SIG-M5 treated with dmso at 0.1 percent for 504 hours (cell line): ENCODE data around the gene UCK2.

Experiments used
- DNase-seq: peaks from one replicate; lab custom pipeline; 2025; ENCODE audit not compliant: unreplicated experiment; lab: John Stamatoyannopoulos, UW

The UCK2 gene

DNA sequence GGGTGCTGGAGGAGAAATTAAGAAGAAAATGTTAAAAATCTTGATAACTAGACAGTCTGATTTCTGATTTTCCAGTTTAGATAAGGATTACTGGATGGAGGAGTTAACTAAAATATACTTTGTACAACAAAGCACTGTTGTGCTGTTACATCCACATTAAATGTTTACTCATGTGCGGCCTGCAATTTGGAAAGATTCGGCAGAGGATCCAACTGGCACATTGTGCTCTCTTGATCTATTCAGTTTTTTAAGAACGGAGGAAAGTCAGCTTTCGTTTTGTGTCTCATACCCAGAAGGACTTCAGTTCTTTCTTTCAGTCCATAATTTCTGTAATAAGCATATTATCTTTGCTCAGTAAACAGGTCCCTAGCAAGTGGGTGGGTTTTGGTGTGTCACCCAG lies 52.5 kb downstream of the UCK2 start:
- no peak for DNase-seq

DNA sequence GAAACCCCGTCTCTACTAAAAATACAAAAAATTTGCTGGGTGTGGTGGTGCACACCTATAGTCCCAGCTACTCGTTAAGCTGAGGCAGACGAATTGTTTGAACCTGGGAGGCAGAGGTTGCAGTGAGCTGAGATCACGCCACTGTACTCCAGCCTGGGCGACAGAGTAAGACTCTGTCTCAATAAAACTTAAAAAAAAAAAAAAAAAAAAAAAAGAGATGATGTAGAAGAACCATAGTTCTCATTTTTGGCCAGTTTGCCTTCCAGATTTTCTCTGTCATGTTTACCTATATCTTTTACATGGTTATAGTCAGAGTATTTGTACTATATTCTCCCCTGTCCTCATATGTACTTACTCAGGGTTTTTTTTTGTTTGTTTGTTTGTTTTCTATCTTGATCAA lies 53.6 kb downstream of the UCK2 start:
- no peak for DNase-seq

DNA sequence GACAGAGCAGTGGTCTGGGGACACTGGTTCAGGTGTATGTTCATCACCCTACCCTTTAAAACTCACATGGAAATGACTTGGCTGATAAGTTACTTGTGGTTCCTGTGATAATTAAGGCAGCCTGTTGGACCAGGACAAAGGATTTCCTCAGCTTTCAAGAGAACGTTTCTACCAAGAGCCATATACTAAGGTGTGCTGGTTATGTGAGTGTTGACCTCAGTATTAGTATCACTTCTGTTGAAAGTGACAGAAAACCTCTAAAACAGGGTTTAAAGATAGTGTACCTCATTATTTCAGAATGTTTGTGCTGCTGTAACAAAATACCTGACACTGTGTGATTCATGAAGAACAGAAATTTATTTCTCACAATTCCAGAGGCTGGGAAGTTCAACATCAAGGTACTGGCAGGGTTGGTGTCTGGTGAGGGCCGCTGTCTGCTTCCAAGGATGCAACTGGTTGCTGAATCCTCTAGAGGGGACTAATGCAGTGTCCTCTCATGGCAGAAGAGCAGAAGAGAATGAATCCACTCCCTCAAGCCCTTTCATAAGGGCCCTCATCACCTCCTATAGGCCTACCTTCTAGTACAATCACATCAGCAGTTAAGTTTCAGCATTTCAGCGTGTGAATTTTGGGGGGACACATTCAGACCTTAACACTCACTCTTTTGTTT lies 54.9 kb downstream of the UCK2 start:
- DNase-seq: no peak

GRCh38 chr1:165883056-165883455 lies 55.6 kb downstream of the UCK2 start:
- DNase-seq: peak; percentile 28

- DNase-seq: no peak
Measured at GRCh38 chr1:165884009-165884689, 56.7 kb downstream of the UCK2 start.

DNA sequence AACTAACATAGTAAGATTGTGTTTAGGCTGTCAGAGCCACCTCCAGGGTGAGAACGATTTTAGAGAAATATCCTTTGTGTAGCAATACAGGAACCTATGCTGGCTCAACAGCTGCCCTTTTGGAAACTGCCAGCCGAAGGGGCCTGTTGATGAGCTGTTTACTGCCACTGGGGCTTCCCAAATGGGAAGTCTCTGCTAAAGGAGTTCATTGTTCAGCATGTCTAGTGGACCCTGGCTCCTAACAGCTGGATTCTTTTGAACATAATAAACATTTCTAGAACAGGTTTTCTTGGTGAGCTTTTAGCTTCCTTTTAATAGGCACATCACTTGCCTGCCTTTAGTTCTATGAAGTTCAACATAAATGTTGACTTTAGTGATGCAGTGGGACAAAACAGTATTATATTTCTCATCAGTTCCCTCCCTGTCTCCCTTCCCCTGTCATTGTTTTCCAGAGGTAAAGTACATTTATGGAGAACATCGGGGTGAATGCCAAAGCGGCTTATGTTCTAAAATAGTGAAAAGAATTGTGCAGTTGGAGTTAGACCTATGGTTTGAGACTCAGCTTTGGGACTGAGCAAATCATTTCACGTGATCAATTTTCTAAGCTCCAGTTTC lies 57.4 kb downstream of the UCK2 start:
- DNase-seq: peak; percentile 66

DNA sequence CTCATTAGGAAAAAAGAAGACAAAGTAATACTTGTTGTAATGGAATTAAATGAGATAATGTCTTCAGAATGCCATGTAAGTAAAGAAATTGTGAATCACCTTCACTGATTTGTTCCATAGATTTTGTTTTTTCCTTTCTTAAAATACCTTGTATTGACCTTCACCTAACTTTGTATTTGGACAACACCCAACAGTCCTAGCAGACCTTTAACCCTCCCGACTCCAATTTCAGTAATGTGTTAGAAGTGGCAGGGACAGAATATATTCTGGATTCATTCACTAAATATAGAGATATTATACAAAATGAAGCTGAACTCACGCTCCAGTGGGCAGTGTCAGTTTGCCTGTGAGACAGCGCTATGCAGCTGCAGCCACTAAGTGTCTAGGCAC lies 57.9 kb downstream of the UCK2 start:
- DNase-seq: no peak

- no peak for DNase-seq
Measured at GRCh38 chr1:165886193-165886592, 58.8 kb downstream of the UCK2 start.

DNA sequence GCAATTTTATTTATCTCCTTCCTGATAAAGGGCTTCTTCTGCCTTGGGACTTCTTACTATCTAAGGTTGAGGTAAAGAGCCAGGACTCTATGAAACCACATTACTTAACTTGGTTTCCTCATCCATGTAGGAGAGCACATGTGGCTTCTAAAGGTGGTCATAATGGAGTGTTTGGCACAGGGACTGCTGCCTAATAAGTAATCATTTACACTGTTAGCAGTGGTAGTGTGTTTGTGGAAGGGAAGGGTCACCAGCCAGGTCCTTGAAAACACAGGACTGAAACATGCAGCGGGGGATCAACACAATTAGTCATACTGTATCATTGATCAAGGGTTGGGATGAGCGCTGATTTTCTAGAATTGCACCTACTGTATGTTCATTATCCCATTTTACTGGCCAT lies 59.6 kb downstream of the UCK2 start:
- no peak for DNase-seq

- no peak for DNase-seq
Measured at GRCh38 chr1:165887877-165888551, 60.6 kb downstream of the UCK2 start.

- no peak for DNase-seq
Measured at GRCh38 chr1:165888552-165888920, 61.1 kb downstream of the UCK2 start.

DNA sequence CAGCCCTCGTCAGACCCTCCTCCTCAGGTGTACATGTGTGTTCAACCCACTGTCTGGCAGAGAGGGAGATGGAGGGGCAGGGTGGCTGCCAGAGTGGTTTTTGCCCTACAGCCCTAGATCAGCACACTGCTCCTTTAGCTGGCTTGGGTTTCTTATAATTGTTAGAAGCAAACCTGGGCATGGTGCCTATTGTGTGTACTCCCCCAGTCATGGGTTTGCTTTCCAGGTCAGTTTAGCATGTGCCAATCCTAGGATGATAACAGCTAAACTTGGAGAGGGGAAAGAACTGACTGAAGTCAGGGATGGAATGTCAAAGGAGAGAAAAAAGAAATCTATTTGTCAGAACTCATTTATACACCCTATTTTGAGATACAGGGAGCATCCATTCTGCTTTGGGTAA lies 63.3 kb downstream of the UCK2 start:
- no peak for DNase-seq

GRCh38 chr1:165891111-165891860 lies 63.9 kb downstream of the UCK2 start:
- no peak for DNase-seq

GRCh38 chr1:165892935-165893334 lies 65.5 kb downstream of the UCK2 start:
- DNase-seq: no peak

DNA sequence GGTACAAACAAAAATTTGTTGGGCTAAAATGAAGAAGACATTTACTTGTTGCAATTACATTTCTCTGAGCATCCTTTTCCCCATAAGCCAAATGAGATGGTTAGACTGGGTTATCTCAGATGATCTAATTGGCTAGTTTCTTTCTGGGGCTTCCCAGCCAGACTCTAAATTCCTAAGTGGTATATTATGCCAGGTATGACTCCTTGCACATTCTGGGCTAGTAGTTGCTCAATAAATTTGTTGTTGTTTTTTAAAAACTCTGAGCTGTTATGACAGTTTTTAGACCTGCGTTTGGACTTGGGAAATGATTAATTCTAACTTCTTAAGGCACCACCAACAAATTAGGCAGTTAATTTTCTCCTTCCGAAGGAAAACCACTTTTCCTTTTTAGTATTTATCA lies 66.1 kb downstream of the UCK2 start:
- DNase-seq: no peak

- no peak for DNase-seq
Measured at GRCh38 chr1:165894591-165894990, 67.2 kb downstream of the UCK2 start.

- no peak for DNase-seq
Measured at GRCh38 chr1:165895451-165895871, 68.0 kb downstream of the UCK2 start.

- DNase-seq: no peak
Measured at GRCh38 chr1:165896277-165896676, 68.9 kb downstream of the UCK2 start.

DNA sequence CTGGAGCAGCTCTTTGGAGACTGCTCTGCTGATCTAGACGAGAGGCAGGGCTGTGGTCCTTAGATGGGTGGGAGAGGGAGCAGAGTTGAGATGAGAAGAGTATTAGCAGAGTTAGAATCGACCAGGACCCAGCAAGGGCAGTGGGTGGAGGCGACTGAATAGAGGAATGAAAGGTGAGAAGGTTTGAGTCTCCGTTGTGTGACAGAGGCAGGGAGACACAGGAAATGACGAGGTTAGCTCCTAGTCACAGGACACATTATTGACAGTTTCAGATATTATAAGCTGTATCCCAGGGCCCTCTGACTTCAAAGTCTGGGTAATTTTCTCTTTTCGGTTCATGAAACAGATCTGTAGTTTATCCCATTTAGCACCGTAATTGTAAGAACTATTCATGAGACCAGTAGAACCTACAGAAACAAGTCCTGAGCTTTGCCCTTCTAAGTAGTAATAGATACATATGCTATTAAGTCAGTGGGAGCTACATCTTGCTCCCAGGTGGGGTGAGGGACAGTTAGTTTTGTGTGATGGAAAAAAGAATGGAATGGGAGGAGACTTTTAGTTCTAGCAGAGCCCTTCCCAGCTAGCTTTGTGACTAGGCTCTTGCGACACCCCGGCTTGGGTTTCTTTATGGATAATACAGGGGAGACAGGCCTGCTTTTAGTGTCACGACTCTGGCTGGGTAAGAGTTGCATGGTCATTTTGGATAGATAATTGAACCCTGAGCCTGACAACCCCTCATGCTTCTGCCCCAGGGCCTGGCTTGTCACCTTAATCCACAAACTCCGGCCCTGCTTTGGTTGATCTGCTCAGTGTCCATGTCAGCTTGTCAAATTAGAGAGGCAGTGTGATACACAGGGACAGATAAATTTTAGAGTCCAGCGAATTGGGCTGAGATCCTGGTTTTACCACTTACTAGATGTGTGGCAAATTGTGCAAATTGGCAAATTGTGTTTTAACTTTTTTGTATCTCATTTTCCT lies 70.2 kb downstream of the UCK2 start:
- DNase-seq: no peak

GRCh38 chr1:165898837-165899236 lies 71.4 kb downstream of the UCK2 start:
- no peak for DNase-seq
